ENCODE results near the gene EPB41L1. TPM values are rescaled to one million over a fixed set of nuclear protein-coding genes. Genes with fewer than 3 reads are reported as not detected.

Gene EPB41L1
- total RNA-seq, 2 experiments from 2014 or later = 0.57 to 1.1 TPM

DNA sequence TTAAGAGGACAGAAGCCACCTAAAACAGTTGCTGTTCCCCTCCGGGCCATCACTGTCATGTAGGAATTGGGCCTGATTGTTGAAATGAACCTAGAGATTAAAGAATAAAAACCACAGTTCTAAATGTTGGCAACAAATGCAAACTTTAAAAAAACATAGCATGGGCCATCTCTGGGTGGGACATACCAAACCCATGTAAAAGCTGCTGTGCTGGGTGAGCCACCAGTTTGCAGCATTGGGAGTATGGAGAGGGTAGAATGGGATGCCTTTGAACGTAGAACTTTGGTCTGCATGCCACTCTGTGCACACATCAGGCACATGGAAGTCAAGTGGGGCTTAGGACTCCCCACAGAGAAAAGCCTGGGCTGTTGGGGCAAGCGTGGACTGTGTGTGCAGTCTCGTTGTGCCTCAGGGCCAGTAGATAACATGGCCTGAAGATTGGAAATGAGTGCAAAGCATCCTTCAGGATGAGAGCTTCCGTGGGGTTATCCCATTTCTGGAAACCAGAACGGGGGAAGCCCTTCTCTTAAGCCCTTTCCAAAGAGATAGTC is 28.1 kb downstream of the EPB41L1 start:
- CTCF ChIA-PET = no interaction called here
- H3K27me3 Mint-ChIP-seq (ENCODE audit: low read depth) = no peaks in the 10 kb centered on the region
- no peaks in the 10 kb centered on the region for H3K36me3 Mint-ChIP-seq (ENCODE audit: low read depth)
- no peak overlapping the region for H3K27ac Mint-ChIP-seq
- DNase-seq = no peak
- H3K4me1 Mint-ChIP-seq (ENCODE audit: low read depth) = no peaks in the 10 kb centered on the region
- intact Hi-C loops (cut with micrococcal nuclease) = no loop called here
- H3K4me3 Mint-ChIP-seq = no peak overlapping the region
- H3K9me3 Mint-ChIP-seq = no peaks in the 10 kb centered on the region

GRCh38 chr20:36183155-36183944 is 28.8 kb downstream of the EPB41L1 start:
- CTCF ChIA-PET = interaction anchor here (2.3 to 3.0 kb wide), 2 partner anchors 16 to 19 kb away, joined by 13 to 14 read pairs; no protein-coding TSS in a partner anchor
- no peak overlapping the region for H3K27ac Mint-ChIP-seq
- H3K9me3 Mint-ChIP-seq = no peaks in the 10 kb centered on the region
- no peak for DNase-seq
- intact Hi-C loops (cut with micrococcal nuclease) = no loop called here
- H3K27me3 Mint-ChIP-seq (ENCODE audit: low read depth) = no peaks in the 10 kb centered on the region
- H3K4me1 Mint-ChIP-seq (ENCODE audit: low read depth) = no peaks in the 10 kb centered on the region
- no peak overlapping the region for H3K4me3 Mint-ChIP-seq
- H3K36me3 Mint-ChIP-seq (ENCODE audit: low read depth) = no peaks in the 10 kb centered on the region

DNA sequence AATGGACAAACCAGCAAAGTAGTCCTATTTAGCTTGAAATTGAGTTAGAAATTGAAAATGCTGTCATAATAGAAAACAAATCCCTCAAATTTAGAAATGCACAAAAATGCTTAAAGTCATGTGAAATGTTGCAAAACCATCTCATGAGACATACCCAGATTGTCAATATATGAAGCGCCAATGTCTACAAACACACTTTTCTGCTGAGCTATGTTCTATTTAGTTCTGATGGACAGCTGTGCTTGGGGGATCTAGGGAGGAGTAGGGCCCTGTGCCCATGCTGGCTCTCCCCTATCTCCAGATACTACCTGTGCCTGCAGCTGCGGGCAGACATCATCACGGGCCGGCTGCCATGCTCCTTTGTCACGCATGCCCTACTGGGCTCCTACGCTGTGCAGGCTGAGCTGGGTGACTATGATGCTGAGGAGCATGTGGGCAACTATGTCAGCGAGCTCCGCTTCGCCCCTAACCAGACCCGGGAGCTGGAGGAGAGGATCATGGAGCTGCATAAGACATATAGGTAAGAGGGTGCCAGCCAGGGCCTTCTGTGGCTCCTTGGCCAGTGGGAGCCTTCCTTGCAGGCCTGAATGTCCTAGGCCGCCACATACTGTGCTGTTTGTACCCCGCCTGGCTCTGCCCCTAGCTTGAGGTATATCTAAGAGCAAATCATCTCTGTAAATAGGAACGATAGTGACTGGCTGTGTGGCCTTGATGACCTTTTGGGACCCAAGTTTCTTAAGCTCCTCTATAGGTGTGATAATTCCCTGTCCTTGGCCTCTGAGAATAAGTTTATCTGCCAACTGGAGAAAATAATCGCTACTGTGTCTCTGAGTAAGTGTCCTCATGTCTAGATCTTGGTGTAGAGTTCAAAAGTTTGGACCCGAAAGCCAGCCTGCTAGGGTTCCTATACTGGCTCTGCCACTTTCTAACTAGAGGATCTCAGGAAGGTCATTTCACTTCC is 30.6 kb downstream of the EPB41L1 start:
- no peak overlapping the region for H3K4me3 Mint-ChIP-seq
- no peak for DNase-seq
- CTCF ChIA-PET = interaction anchor here (0.6 to 3.0 kb wide), 3 partner anchors 14 to 64 kb away, joined by 3 to 14 read pairs (median 13); no protein-coding TSS in a partner anchor
- no peaks in the 10 kb centered on the region for H3K36me3 Mint-ChIP-seq (ENCODE audit: low read depth)
- intact Hi-C loops (cut with micrococcal nuclease) = no loop called here
- H3K9me3 Mint-ChIP-seq = no peaks in the 10 kb centered on the region
- no peaks in the 10 kb centered on the region for H3K4me1 Mint-ChIP-seq (ENCODE audit: low read depth)
- H3K27me3 Mint-ChIP-seq (ENCODE audit: low read depth) = no peaks in the 10 kb centered on the region
- no peak overlapping the region for H3K27ac Mint-ChIP-seq

DNA sequence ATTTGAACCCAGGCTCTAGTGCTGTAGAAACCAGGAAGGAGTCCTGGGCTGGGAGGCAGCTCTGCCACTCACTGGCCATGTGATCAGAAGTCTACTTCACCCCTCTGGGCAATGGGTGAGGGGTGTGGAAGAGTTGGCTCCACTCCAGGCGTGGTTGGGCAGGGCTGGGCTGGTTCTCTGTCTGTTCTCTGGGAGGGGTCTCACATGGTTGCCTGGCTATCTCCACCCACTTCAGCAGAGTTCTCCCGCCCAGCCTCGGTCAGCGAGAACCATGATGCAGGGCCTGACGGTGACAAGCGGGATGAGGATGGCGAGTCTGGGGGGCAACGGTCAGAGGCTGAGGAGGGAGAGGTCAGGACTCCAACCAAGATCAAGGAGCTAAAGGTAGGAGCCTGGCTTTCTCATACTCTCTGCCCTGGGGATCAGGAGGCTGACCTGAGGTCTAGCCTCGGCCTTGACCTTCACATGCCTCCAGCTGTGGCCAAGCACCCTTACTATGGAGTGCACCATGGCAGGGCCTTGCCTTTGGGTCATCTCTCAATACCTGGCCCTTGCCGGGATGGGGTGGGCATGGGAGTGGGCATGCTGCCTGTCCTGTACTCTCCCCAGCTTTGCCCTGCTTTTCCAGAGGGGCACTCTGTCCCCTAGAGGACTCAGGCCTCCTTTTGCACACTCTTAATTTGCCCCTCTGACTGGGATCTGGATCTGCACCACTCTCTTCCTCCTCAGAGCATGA is 39.6 kb downstream of the EPB41L1 start:
- DNase-seq = no peak
- Mint-ChIP-seq H3K27me3 (ENCODE audit: low read depth) (no peaks in the 10 kb centered on the region), H3K9me3 (no peaks in the 10 kb centered on the region), H3K4me3 (no peak overlapping the region), H3K27ac (no peak overlapping the region), H3K36me3 (ENCODE audit: low read depth) (no peaks in the 10 kb centered on the region), H3K4me1 (ENCODE audit: low read depth) (no peaks in the 10 kb centered on the region)
- CTCF ChIA-PET = interaction anchor here (0.6 to 2.1 kb wide), 3 partner anchors 8 to 252 kb away, joined by 3 to 19 read pairs (median 3); no protein-coding TSS in a partner anchor
- intact Hi-C loops (cut with micrococcal nuclease) = no loop called here

- Mint-ChIP-seq H3K9me3 (no peaks in the 10 kb centered on the region), H3K4me3 (no peak overlapping the region), H3K27me3 (ENCODE audit: low read depth) (no peaks in the 10 kb centered on the region), H3K4me1 (ENCODE audit: low read depth) (no peaks in the 10 kb centered on the region), H3K27ac (no peak overlapping the region), H3K36me3 (ENCODE audit: low read depth) (no peaks in the 10 kb centered on the region)
- intact Hi-C loops (cut with micrococcal nuclease) = no loop called here
- no peak for DNase-seq
- CTCF ChIA-PET = interaction anchor here (1.2 to 8.0 kb wide), 3 partner anchors 40 to 241 kb away, joined by 3 to 79 read pairs (median 50); no protein-coding TSS in a partner anchor
Observed at GRCh38 chr20:36196676-36197075, 42.1 kb downstream of the EPB41L1 start.

GRCh38 chr20:36197271-36197670 is 42.7 kb downstream of the EPB41L1 start:
- Mint-ChIP-seq H3K27me3 (ENCODE audit: low read depth) (no peaks in the 10 kb centered on the region), H3K27ac (no peak overlapping the region), H3K36me3 (ENCODE audit: low read depth) (no peaks in the 10 kb centered on the region), H3K9me3 (no peaks in the 10 kb centered on the region), H3K4me1 (ENCODE audit: low read depth) (no peaks in the 10 kb centered on the region), H3K4me3 (no peak overlapping the region)
- no peak for DNase-seq
- intact Hi-C loops (cut with micrococcal nuclease) = no loop called here
- CTCF ChIA-PET = interaction anchor here (1.2 to 8.0 kb wide), 3 partner anchors 41 to 241 kb away, joined by 3 to 79 read pairs (median 50); no protein-coding TSS in a partner anchor

GRCh38 chr20:36199345-36200257 is 45.1 kb downstream of the EPB41L1 start:
- Mint-ChIP-seq H3K36me3 (ENCODE audit: low read depth) (no peaks in the 10 kb centered on the region), H3K9me3 (no peaks in the 10 kb centered on the region), H3K4me1 (ENCODE audit: low read depth) (peaks cover 4% of the 10 kb centered on the region), H3K4me3 (no peak overlapping the region), H3K27ac (no peak overlapping the region), H3K27me3 (ENCODE audit: low read depth) (no peaks in the 10 kb centered on the region)
- intact Hi-C loops (cut with micrococcal nuclease) = loop anchor here (1.0 kb wide), 2 partner anchors 43 to 204 kb away; no protein-coding TSS in a partner anchor
- DNase-seq = peak; percentile 89
- CTCF ChIA-PET = interaction anchor here (0.5 to 8.0 kb wide), 24 partner anchors 8 to 986 kb away, joined by 3 to 79 read pairs (median 3); no protein-coding TSS in a partner anchor

GRCh38 chr20:36200451-36200850 is 45.9 kb downstream of the EPB41L1 start:
- CTCF ChIA-PET = interaction anchor here (0.6 to 8.0 kb wide), 12 partner anchors 10 to 243 kb away, joined by 3 to 79 read pairs (median 6); no protein-coding TSS in a partner anchor
- Mint-ChIP-seq H3K4me3 (no peak overlapping the region), H3K4me1 (ENCODE audit: low read depth) (peaks cover 4% of the 10 kb centered on the region), H3K9me3 (no peaks in the 10 kb centered on the region), H3K27ac (no peak overlapping the region), H3K27me3 (ENCODE audit: low read depth) (no peaks in the 10 kb centered on the region), H3K36me3 (ENCODE audit: low read depth) (no peaks in the 10 kb centered on the region)
- intact Hi-C loops (cut with micrococcal nuclease) = no loop called here
- no peak for DNase-seq

DNA sequence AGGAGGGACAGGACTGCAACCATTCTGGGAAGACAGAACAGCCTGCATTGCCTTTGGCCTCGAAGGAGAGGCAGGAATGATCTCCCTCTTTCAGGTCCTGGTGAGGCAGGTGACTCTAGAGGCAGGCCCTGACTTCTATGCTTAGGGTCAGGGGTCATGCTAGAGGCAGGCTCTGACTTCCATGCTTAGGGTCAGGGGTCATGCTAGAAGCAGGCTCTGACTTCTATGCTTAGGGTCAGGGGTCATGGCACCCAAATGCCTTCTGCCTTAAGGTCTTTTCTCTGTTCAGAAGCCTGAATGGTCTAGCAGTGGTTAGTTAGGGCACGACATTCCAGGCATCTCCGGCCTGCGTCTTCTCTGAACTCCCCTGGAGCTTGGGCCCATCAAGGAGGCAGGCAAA is 46.7 kb downstream of the EPB41L1 start:
- CTCF ChIA-PET = interaction anchor here (0.7 to 8.0 kb wide), 8 partner anchors 8 to 251 kb away, joined by 3 to 79 read pairs (median 7); no protein-coding TSS in a partner anchor
- Mint-ChIP-seq H3K4me1 (ENCODE audit: low read depth) (peaks cover 4% of the 10 kb centered on the region), H3K4me3 (no peak overlapping the region), H3K36me3 (ENCODE audit: low read depth) (no peaks in the 10 kb centered on the region), H3K9me3 (no peaks in the 10 kb centered on the region), H3K27ac (no peak overlapping the region), H3K27me3 (ENCODE audit: low read depth) (no peaks in the 10 kb centered on the region)
- intact Hi-C loops (cut with micrococcal nuclease) = no loop called here
- no peak for DNase-seq

GRCh38 chr20:36202891-36203338 is 48.4 kb downstream of the EPB41L1 start:
- no peaks in the 10 kb centered on the region for H3K36me3 Mint-ChIP-seq (ENCODE audit: low read depth)
- CTCF ChIA-PET = interaction anchor here (0.6 to 8.0 kb wide), 37 partner anchors 9 to 549 kb away, joined by 3 to 79 read pairs (median 3); partner anchors contain the start of gene AAR2
- H3K4me3 Mint-ChIP-seq = no peak overlapping the region

More at GRCh38 chr20:36202891-36203338, 48.4 kb downstream of the EPB41L1 start:
- intact Hi-C loops (cut with micrococcal nuclease) = loop anchor here (1.0 to 2.0 kb wide), 3 partner anchors 196 to 290 kb away; no protein-coding TSS in a partner anchor
- H3K27me3 Mint-ChIP-seq (ENCODE audit: low read depth) = no peaks in the 10 kb centered on the region
- no peaks in the 10 kb centered on the region for H3K9me3 Mint-ChIP-seq
- peaks cover 4% of the 10 kb centered on the region for H3K4me1 Mint-ChIP-seq (ENCODE audit: low read depth)
- peak; percentile 85 for DNase-seq
- H3K27ac Mint-ChIP-seq = no peak overlapping the region

Measured in activated naive CD4-positive, alpha-beta T cell treated with anti-CD3 and anti-CD28 coated beads for 36 hours (primary cell).